Measurements from ENCODE around the gene CYB5R4. TPM values are rescaled to one million over a fixed set of nuclear protein-coding genes. Genes with fewer than 3 reads are reported as not detected.

CYB5R4 gene
- total RNA-seq, 1 experiment from 2014 or later = 28.7 TPM

- no peaks in the 10 kb centered on the region for H3K9me3 ChIP-seq
- no peaks in the 10 kb centered on the region for H3K27me3 ChIP-seq
- no peaks in the 10 kb centered on the region for H3K36me3 ChIP-seq
- DNase-seq = no peak
- no peak overlapping the region for H3K4me3 ChIP-seq
Observed at GRCh38 chr6:83998021-83998584, 138.6 kb downstream of the CYB5R4 start.

- no peak overlapping the region for H3K4me3 ChIP-seq
- no peak for DNase-seq
- H3K9me3 ChIP-seq = no peaks in the 10 kb centered on the region
- no peaks in the 10 kb centered on the region for H3K36me3 ChIP-seq
- H3K27me3 ChIP-seq = no peaks in the 10 kb centered on the region
Observed at GRCh38 chr6:84001119-84001518, 141.6 kb downstream of the CYB5R4 start.

- H3K36me3 ChIP-seq = no peaks in the 10 kb centered on the region
- H3K4me3 ChIP-seq = no peak overlapping the region
- no peak for DNase-seq
- no peaks in the 10 kb centered on the region for H3K9me3 ChIP-seq
- H3K27me3 ChIP-seq = no peaks in the 10 kb centered on the region
Observed at GRCh38 chr6:84002226-84002625, 142.7 kb downstream of the CYB5R4 start.

- Histone ChIP-seq H3K4me3 (no peak overlapping the region), H3K36me3 (no peaks in the 10 kb centered on the region), H3K27me3 (no peaks in the 10 kb centered on the region), H3K9me3 (no peaks in the 10 kb centered on the region)
- DNase-seq = no peak
Observed at GRCh38 chr6:84003131-84003530, 143.6 kb downstream of the CYB5R4 start.

GRCh38 chr6:84003654-84004053 lies 144.2 kb downstream of the CYB5R4 start:
- no peaks in the 10 kb centered on the region for H3K36me3 ChIP-seq
- H3K4me3 ChIP-seq = no peak overlapping the region
- no peaks in the 10 kb centered on the region for H3K27me3 ChIP-seq
- no peaks in the 10 kb centered on the region for H3K9me3 ChIP-seq
- no peak for DNase-seq

- Histone ChIP-seq H3K9me3 (no peaks in the 10 kb centered on the region), H3K27me3 (no peaks in the 10 kb centered on the region), H3K4me3 (no peak overlapping the region), H3K36me3 (no peaks in the 10 kb centered on the region)
- DNase-seq = no peak
Observed at GRCh38 chr6:84007871-84008270, 148.4 kb downstream of the CYB5R4 start.

GRCh38 chr6:84013354-84013753 lies 153.9 kb downstream of the CYB5R4 start:
- Histone ChIP-seq H3K27me3 (0 out of 2 replicates have a peak, but pooled peaks cover 2% of the 10 kb centered on the region), H3K36me3 (no peaks in the 10 kb centered on the region), H3K4me3 (no peak overlapping the region), H3K9me3 (no peaks in the 10 kb centered on the region)
- DNase-seq = no peak

- Histone ChIP-seq H3K4me3 (no peak overlapping the region), H3K36me3 (no peaks in the 10 kb centered on the region), H3K9me3 (no peaks in the 10 kb centered on the region), H3K27me3 (0 out of 2 replicates have a peak, but pooled peaks cover 2% of the 10 kb centered on the region)
- no peak for DNase-seq
Observed at GRCh38 chr6:84013931-84014330, 154.4 kb downstream of the CYB5R4 start.

GRCh38 chr6:84016029-84016428 lies 156.5 kb downstream of the CYB5R4 start:
- no peak for DNase-seq
- H3K4me3 ChIP-seq = no peak overlapping the region
- 0 out of 2 replicates have a peak, but pooled peaks cover 2% of the 10 kb centered on the region for H3K27me3 ChIP-seq
- no peaks in the 10 kb centered on the region for H3K36me3 ChIP-seq
- H3K9me3 ChIP-seq = no peaks in the 10 kb centered on the region

Other genes starting within 250 kb of the CYB5R4 start
- not detected in 2 replicates for gene SNAP91, start 150.6 kb upstream of the CYB5R4 start, total RNA-seq (2014; rRNA removed; shearing (Covaris generic); ENCODE audit: low replicate concordance)
- gene RIPPLY2, start 6.3 kb upstream of the CYB5R4 start, total RNA-seq (2014; rRNA removed; shearing (Covaris generic); ENCODE audit: low replicate concordance) = not detected in 2 replicates
- 3.1 and 3.5 TPM in 2 replicates for gene MRAP2, start 174.1 kb downstream of the CYB5R4 start, total RNA-seq (2014; rRNA removed; shearing (Covaris generic); ENCODE audit: low replicate concordance)

All from MG63 (cell line).